ENCODE measurements around the gene DLG1.

Gene DLG1

DNA sequence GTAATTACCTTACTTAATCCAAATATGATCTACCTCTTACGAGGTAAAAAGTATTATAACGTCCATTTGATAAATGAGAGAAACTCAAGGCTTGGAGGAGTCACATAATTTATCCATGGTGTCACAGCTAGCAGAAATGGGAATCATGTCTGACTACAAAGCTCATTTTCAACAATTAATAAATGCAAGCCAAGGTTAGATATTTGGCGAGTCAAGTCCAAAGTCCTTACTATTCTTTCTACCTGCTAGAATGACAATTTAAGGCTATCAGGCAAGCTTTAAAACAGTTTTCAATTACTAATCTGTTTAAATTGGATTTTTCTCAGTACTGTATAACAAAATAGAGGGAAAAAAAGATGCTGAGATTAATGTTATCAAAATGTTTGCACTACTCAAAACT, 68.6 kb downstream of the DLG1 start:
- Histone ChIP-seq H3K27ac (ENCODE audit: low read depth, low read length, severe bottlenecking) (no peak overlapping the region), H3K4me3 (ENCODE audit: extremely low read depth, insufficient read depth, low read length, poor library complexity, severe bottlenecking) (no peak overlapping the region), H3K4me1 (ENCODE audit: control insufficient read depth, insufficient read depth, low read length, poor library complexity, severe bottlenecking) (no peaks in the 10 kb centered on the region), H3K9me3 (ENCODE audit: control insufficient read depth, low read length) (no peaks in the 10 kb centered on the region), H3K36me3 (ENCODE audit: control insufficient read depth, insufficient read depth, low read length) (peaks cover 6% of the 10 kb centered on the region)
- 100% methylated on average over 1 of the region's 3 CpGs; no CpG with 5 or more reads in 1 of the 2 experiments for WGBS, 2 experiments (ENCODE audit: insufficient coverage in 2 of 2)

GRCh38 chr3:197229178-197229577, 69.2 kb downstream of the DLG1 start:
- Histone ChIP-seq H3K4me3 (ENCODE audit: extremely low read depth, insufficient read depth, low read length, poor library complexity, severe bottlenecking) (no peak overlapping the region), H3K9me3 (ENCODE audit: control insufficient read depth, low read length) (no peaks in the 10 kb centered on the region), H3K36me3 (ENCODE audit: control insufficient read depth, insufficient read depth, low read length) (peaks cover 6% of the 10 kb centered on the region), H3K27ac (ENCODE audit: low read depth, low read length, severe bottlenecking) (no peak overlapping the region), H3K4me1 (ENCODE audit: control insufficient read depth, insufficient read depth, low read length, poor library complexity, severe bottlenecking) (no peaks in the 10 kb centered on the region)
- WGBS, 2 experiments (ENCODE audit: insufficient coverage in 2 of 2) = no CpG with 5 or more reads among the region's 1 CpG

DNA sequence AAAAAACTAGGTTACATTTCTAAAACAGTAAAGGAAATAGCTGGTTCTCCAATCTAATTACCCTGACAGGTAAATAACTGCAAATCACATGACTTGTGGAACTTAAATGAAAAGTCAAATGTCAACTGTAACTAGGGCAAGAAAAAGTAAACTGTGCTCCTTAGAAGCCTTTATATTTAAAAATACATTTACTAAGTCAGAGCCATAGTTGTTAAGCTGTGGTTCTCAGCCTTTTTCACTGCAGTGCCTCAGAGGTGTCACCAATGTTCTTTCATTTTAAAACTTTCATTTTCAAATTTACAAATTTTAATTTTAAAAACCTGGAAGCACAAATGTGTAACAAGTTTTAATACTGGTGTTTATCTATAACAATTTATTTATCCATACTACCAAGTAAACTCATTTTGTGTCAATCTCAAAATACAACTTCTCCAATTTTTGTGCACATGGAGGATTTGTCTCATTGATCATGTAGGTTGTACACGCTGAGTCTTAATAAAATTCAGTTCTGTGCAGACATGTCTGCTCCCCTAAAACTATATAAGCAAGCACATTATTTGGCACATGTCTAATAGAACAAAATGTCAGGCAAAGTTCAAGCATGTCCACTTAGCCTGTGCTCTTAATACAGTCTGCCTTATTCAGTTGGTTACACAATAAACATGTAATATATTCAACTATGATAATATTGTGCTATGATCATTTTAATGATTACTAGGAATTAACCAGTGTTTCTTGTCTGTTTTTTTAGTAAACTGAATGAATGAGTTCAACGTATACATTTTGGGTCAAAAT, 70.4 kb downstream of the DLG1 start:
- H3K36me3 ChIP-seq (ENCODE audit: control insufficient read depth, insufficient read depth, low read length) = peaks cover 6% of the 10 kb centered on the region
- no peaks in the 10 kb centered on the region for H3K9me3 ChIP-seq (ENCODE audit: control insufficient read depth, low read length)
- H3K4me3 ChIP-seq (ENCODE audit: extremely low read depth, insufficient read depth, low read length, poor library complexity, severe bottlenecking) = no peak overlapping the region

DNA sequence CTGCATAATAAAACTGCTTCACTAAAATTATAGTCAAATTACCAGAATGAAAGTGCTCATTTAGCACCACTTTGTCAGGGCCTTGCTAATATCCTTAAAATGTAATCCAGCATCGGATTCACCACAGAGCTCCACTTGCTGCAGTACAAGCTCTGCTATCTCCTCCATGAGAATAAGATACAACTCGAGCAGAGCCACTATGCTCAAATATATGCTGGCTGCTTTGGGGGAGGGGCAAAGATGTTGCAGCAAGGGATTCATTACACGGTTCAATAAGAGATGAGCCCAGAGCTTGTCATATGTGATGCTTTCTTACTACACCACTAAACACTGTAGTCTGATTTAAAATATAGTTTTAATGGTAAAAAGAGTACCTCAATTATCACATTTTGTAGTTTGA, 72.2 kb downstream of the DLG1 start:
- H3K4me1 ChIP-seq (ENCODE audit: control insufficient read depth, insufficient read depth, low read length, poor library complexity, severe bottlenecking) = no peaks in the 10 kb centered on the region
- H3K27ac ChIP-seq (ENCODE audit: low read depth, low read length, severe bottlenecking) = no peak overlapping the region
- no peaks in the 10 kb centered on the region for H3K9me3 ChIP-seq (ENCODE audit: control insufficient read depth, low read length)
- H3K36me3 ChIP-seq (ENCODE audit: control insufficient read depth, insufficient read depth, low read length) = peaks cover 3% of the 10 kb centered on the region
- no peak overlapping the region for H3K4me3 ChIP-seq (ENCODE audit: extremely low read depth, insufficient read depth, low read length, poor library complexity, severe bottlenecking)
- WGBS, 2 experiments (ENCODE audit: insufficient coverage in 2 of 2) = 80% methylated on average over 1 of the region's 3 CpGs; no CpG with 5 or more reads in 1 of the 2 experiments

More for the DNA sequence above, 70.4 kb downstream of the DLG1 start:
- WGBS, 2 experiments (ENCODE audit: insufficient coverage in 2 of 2) = 100% methylated on average over 1 of the region's 2 CpGs
- Histone ChIP-seq H3K27ac (ENCODE audit: low read depth, low read length, severe bottlenecking) (no peak overlapping the region), H3K4me1 (ENCODE audit: control insufficient read depth, insufficient read depth, low read length, poor library complexity, severe bottlenecking) (no peaks in the 10 kb centered on the region)

- Histone ChIP-seq H3K4me3 (ENCODE audit: extremely low read depth, insufficient read depth, low read length, poor library complexity, severe bottlenecking) (no peak overlapping the region), H3K4me1 (ENCODE audit: control insufficient read depth, insufficient read depth, low read length, poor library complexity, severe bottlenecking) (no peaks in the 10 kb centered on the region), H3K27ac (ENCODE audit: low read depth, low read length, severe bottlenecking) (no peak overlapping the region), H3K9me3 (ENCODE audit: control insufficient read depth, low read length) (no peaks in the 10 kb centered on the region), H3K36me3 (ENCODE audit: control insufficient read depth, insufficient read depth, low read length) (no peaks in the 10 kb centered on the region)
- 100% methylated on average over 1 of the region's 1 CpG; no CpG with 5 or more reads in 1 of the 2 experiments for whole genome bisulfite sequencing, 2 experiments (ENCODE audit: insufficient coverage in 2 of 2)
Measured at GRCh38 chr3:197225579-197225978, 72.8 kb downstream of the DLG1 start.

GRCh38 chr3:197224034-197224444, 74.4 kb downstream of the DLG1 start:
- H3K27ac ChIP-seq (ENCODE audit: low read depth, low read length, severe bottlenecking) = no peak overlapping the region
- no peak overlapping the region for H3K4me3 ChIP-seq (ENCODE audit: extremely low read depth, insufficient read depth, low read length, poor library complexity, severe bottlenecking)
- H3K9me3 ChIP-seq (ENCODE audit: control insufficient read depth, low read length) = no peaks in the 10 kb centered on the region
- H3K4me1 ChIP-seq (ENCODE audit: control insufficient read depth, insufficient read depth, low read length, poor library complexity, severe bottlenecking) = no peaks in the 10 kb centered on the region
- H3K36me3 ChIP-seq (ENCODE audit: control insufficient read depth, insufficient read depth, low read length) = no peaks in the 10 kb centered on the region

- Histone ChIP-seq H3K4me3 (ENCODE audit: extremely low read depth, insufficient read depth, low read length, poor library complexity, severe bottlenecking) (no peak overlapping the region), H3K27ac (ENCODE audit: low read depth, low read length, severe bottlenecking) (no peak overlapping the region), H3K36me3 (ENCODE audit: control insufficient read depth, insufficient read depth, low read length) (no peaks in the 10 kb centered on the region), H3K9me3 (ENCODE audit: control insufficient read depth, low read length) (no peaks in the 10 kb centered on the region), H3K4me1 (ENCODE audit: control insufficient read depth, insufficient read depth, low read length, poor library complexity, severe bottlenecking) (no peaks in the 10 kb centered on the region)
- WGBS, 2 experiments (ENCODE audit: insufficient coverage in 2 of 2) = 75 to 92% methylated on average over 4 of the region's 5 CpGs
Measured at GRCh38 chr3:197222937-197223370, 75.5 kb downstream of the DLG1 start.

DNA sequence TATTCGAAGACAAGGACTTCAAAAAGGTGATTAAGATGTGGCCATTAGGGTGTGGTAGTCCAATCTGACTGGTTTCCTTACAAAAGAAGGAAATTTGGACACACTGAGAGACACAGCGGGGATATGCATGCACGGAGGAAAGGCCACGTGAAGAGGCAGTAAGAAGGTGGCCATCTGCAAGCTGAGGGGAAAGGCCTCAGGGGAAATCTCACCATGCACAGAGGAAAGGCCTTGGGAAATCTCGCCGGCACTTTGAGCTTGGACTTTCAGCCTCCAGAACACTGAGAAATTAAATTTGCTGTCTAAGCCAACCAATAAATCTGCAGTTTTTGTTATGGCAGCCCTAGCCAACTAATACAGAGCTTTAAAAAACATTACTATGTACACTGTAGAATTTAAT, 78.8 kb downstream of the DLG1 start:
- Histone ChIP-seq H3K9me3 (ENCODE audit: control insufficient read depth, low read length) (no peaks in the 10 kb centered on the region), H3K4me3 (ENCODE audit: extremely low read depth, insufficient read depth, low read length, poor library complexity, severe bottlenecking) (no peak overlapping the region), H3K4me1 (ENCODE audit: control insufficient read depth, insufficient read depth, low read length, poor library complexity, severe bottlenecking) (no peaks in the 10 kb centered on the region), H3K27ac (ENCODE audit: low read depth, low read length, severe bottlenecking) (no peak overlapping the region), H3K36me3 (ENCODE audit: control insufficient read depth, insufficient read depth, low read length) (no peaks in the 10 kb centered on the region)
- 59 to 75% methylated on average over 3 to 6 of the region's 6 CpGs for WGBS, 2 experiments (ENCODE audit: insufficient coverage in 2 of 2)

- no peak overlapping the region for H3K4me3 ChIP-seq (ENCODE audit: extremely low read depth, insufficient read depth, low read length, poor library complexity, severe bottlenecking)
- no peak overlapping the region for H3K27ac ChIP-seq (ENCODE audit: low read depth, low read length, severe bottlenecking)
- no peaks in the 10 kb centered on the region for H3K36me3 ChIP-seq (ENCODE audit: control insufficient read depth, insufficient read depth, low read length)
- H3K4me1 ChIP-seq (ENCODE audit: control insufficient read depth, insufficient read depth, low read length, poor library complexity, severe bottlenecking) = no peaks in the 10 kb centered on the region
- 96 to 100% methylated on average over 2 of the region's 3 CpGs for WGBS, 2 experiments (ENCODE audit: insufficient coverage in 2 of 2)
- H3K9me3 ChIP-seq (ENCODE audit: control insufficient read depth, low read length) = no peaks in the 10 kb centered on the region
Measured at GRCh38 chr3:197218210-197218609, 80.2 kb downstream of the DLG1 start.

DNA sequence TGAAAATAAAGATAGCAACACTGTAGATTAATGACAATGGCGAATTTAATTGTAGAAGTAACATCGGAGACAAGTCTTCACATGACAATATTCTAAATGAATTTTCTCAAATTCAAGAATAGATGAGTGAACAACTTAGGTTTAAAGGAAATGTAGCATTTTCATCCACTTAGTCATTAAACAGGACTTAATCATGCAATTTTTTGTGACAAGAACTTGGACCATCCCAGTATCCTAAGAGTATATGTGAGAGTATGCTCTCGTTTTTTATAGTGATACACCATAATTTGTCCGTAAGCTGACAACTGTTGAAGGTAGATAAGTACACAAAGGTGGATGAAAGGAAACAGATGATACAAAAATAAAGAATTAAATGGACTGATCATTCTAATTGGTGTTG, 81.5 kb downstream of the DLG1 start:
- no peaks in the 10 kb centered on the region for H3K36me3 ChIP-seq (ENCODE audit: control insufficient read depth, insufficient read depth, low read length)
- 100% methylated on average over 2 of the region's 4 CpGs for WGBS, 2 experiments (ENCODE audit: insufficient coverage in 2 of 2)
- H3K4me1 ChIP-seq (ENCODE audit: control insufficient read depth, insufficient read depth, low read length, poor library complexity, severe bottlenecking) = no peaks in the 10 kb centered on the region
- no peak overlapping the region for H3K27ac ChIP-seq (ENCODE audit: low read depth, low read length, severe bottlenecking)
- no peak overlapping the region for H3K4me3 ChIP-seq (ENCODE audit: extremely low read depth, insufficient read depth, low read length, poor library complexity, severe bottlenecking)
- H3K9me3 ChIP-seq (ENCODE audit: control insufficient read depth, low read length) = no peaks in the 10 kb centered on the region

- H3K4me1 ChIP-seq (ENCODE audit: control insufficient read depth, insufficient read depth, low read length, poor library complexity, severe bottlenecking) = no peaks in the 10 kb centered on the region
- H3K4me3 ChIP-seq (ENCODE audit: extremely low read depth, insufficient read depth, low read length, poor library complexity, severe bottlenecking) = no peak overlapping the region
- 84 to 100% methylated on average over 2 to 3 of the region's 5 CpGs for WGBS, 2 experiments (ENCODE audit: insufficient coverage in 2 of 2)
- H3K9me3 ChIP-seq (ENCODE audit: control insufficient read depth, low read length) = no peaks in the 10 kb centered on the region
- H3K27ac ChIP-seq (ENCODE audit: low read depth, low read length, severe bottlenecking) = no peak overlapping the region
- H3K36me3 ChIP-seq (ENCODE audit: control insufficient read depth, insufficient read depth, low read length) = no peaks in the 10 kb centered on the region
Measured at GRCh38 chr3:197216169-197216860, 82.1 kb downstream of the DLG1 start.

All from mesodermal cell (in vitro differentiated cells).